ENCODE data around the gene RAB3GAP2.
"Not testable (repeated sequence)": the region's sequence is repeated elsewhere in the genome, so short reads cannot be mapped to it uniquely, and the experiment has no call there.

Gene RAB3GAP2

DNA sequence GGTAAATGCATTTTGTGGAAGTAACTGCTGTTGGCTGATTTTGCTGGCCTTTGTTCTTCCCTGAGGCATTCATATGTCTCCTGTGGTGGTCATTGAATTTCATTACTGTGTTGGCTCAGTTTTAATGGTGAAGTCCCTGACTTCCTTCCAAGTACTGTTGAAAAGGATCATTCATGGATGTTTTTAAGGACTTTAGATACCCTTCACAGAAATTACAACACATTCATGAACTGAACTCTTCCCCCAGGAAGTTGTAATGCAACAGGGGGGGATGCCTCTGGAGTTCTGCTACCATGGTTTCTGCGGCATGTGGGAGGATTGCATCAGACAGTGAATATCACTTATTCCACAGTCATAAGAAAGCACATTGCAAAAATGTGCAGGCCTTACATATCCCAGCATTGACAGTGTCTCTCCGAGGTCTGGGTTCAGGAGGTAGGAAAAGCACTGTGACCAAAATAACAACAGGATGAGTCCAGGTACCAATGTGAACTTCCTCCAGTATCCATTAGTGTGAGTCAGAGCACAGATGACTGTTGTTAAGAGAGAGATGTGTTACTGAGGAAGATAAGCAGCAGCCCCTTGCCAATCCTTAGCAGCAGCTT, 2.1 kb upstream of the RAB3GAP2 start:
- peak; percentile 84 for DNase-seq (ENCODE audit: low read depth)
- no peak overlapping the region for H3K4me3 ChIP-seq (ENCODE audit: low read depth, low read length)
- TF ChIP-seq CTCF (IDR thresholded peaks at IDR 0.05; ENCODE audit: low read depth, low read length) (no peak), MYC (IDR thresholded peaks at IDR 0.05; ENCODE audit: low read depth, low read length) (no peak), POLR2A (IDR thresholded peaks at IDR 0.05; ENCODE audit: extremely low read depth, insufficient read length) (no peak)
- TF ChIP-seq, protein P1, sequence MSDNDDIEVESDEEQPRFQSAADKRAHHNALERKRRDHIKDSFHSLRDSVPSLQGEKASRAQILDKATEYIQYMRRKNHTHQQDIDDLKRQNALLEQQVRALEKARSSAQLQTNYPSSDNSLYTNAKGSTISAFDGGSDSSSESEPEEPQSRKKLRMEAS (IDR thresholded peaks at IDR 0.05; ENCODE audit: low read depth, low read length), result no peak; the same call in 1 of the 2 replicates

GRCh38 chr1:220272841-220273090, 513 bp upstream of the RAB3GAP2 start:
- H3K4me3 ChIP-seq (ENCODE audit: low read depth, low read length), result peak overlapping the region; percentile 85
- DNase-seq (ENCODE audit: low read depth), result no peak
- TF ChIP-seq, protein P1 (IDR thresholded peaks at IDR 0.05; ENCODE audit: low read depth, low read length), result no peak
- TF ChIP-seq POLR2A (IDR thresholded peaks at IDR 0.05; ENCODE audit: extremely low read depth, insufficient read length) (no peak), MYC (IDR thresholded peaks at IDR 0.05; ENCODE audit: low read depth, low read length) (no peak), CTCF (IDR thresholded peaks at IDR 0.05; ENCODE audit: low read depth, low read length) (no peak)

DNA sequence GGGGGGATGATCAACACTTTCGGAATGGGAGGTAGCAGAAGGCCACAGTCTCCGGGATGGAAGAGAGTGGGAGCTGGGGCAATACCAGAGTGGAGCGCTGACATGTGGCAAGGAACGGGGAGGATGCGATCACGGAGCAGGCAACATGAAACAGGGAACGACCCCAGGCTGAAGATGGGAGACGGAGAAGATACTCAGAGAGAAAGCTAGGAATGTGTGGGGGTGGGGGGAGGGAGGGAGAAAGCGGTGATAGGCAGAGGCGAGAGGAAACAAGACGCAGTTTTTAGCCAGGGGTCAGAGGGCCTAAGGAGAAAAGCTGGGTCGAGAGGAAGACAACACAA, 577 bp downstream of the RAB3GAP2 start:
- TF ChIP-seq POLR2A (IDR thresholded peaks at IDR 0.05; ENCODE audit: extremely low read depth, insufficient read length), result no peak
- TF ChIP-seq, protein P1 (IDR thresholded peaks at IDR 0.05; ENCODE audit: low read depth, low read length), result no peak
- TF ChIP-seq CTCF (IDR thresholded peaks at IDR 0.05; ENCODE audit: low read depth, low read length), result no peak
- TF ChIP-seq MYC (IDR thresholded peaks at IDR 0.05; ENCODE audit: low read depth, low read length), result no peak
- peak; percentile 31 for DNase-seq (ENCODE audit: low read depth)
- peak overlapping the region; percentile 85 for H3K4me3 ChIP-seq (ENCODE audit: low read depth, low read length)

DNA sequence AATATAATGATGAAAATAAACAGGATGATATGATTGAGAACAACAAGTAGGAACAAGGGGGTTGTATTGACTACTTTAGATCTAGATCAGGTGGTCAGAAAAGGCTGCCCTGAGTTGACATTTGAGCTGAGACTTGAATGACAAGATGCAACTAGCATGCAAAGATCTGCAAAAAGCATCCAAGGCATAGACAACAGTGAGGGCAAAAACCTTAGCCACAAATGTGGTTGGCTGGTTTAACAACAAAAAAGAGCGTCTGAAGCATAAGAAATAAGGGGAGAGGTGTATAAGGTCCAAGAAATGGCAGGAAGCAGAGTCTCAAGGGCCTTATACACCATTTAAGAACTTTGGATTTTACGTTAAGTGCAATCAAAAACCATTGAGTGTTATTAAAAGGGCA, 3.2 kb downstream of the RAB3GAP2 start:
- TF ChIP-seq CTCF (IDR thresholded peaks at IDR 0.05; ENCODE audit: low read depth, low read length) (no peak), MYC (IDR thresholded peaks at IDR 0.05; ENCODE audit: low read depth, low read length) (no peak), POLR2A (IDR thresholded peaks at IDR 0.05; ENCODE audit: extremely low read depth, insufficient read length) (no peak)
- TF ChIP-seq, protein P1 (IDR thresholded peaks at IDR 0.05; ENCODE audit: low read depth, low read length), result no peak
- peak overlapping the region; percentile 10 for H3K4me3 ChIP-seq (ENCODE audit: low read depth, low read length)
- DNase-seq (ENCODE audit: low read depth), result no peak

DNA sequence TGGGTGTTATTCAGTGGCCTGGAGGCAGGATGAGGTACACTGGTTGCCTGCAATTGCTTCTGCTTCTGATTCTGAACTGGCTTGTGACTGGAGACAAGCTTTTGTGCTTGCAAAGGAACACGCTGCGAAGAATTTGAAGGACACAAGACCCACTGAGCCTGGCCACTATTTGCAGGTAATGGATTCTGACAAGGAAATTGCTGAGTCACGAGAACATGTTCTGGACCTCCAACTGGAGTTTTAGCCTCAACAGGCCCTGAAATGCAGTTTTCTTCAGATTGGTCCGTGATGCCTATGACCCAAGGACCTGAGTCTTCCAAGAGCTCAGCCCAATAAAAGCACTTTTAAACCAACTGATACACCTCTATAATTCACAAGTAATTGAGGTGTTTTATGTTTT, 4.6 kb downstream of the RAB3GAP2 start:
- H3K4me3 ChIP-seq (ENCODE audit: low read depth, low read length), result no peak overlapping the region
- no peak for TF ChIP-seq POLR2A (IDR thresholded peaks at IDR 0.05; ENCODE audit: extremely low read depth, insufficient read length)
- TF ChIP-seq, protein P1 (IDR thresholded peaks at IDR 0.05; ENCODE audit: low read depth, low read length), result no peak
- no peak for TF ChIP-seq CTCF (IDR thresholded peaks at IDR 0.05; ENCODE audit: low read depth, low read length)
- TF ChIP-seq MYC (IDR thresholded peaks at IDR 0.05; ENCODE audit: low read depth, low read length), result no peak
- no peak for DNase-seq (ENCODE audit: low read depth)

GRCh38 chr1:220260228-220260627, 12.0 kb downstream of the RAB3GAP2 start:
- not testable (repeated sequence) for H3K4me3 ChIP-seq (ENCODE audit: low read depth, low read length); DNase-seq (ENCODE audit: low read depth)

- not testable (repeated sequence) for DNase-seq (ENCODE audit: low read depth); H3K4me3 ChIP-seq (ENCODE audit: low read depth, low read length)
These were observed 12.5 kb downstream of the RAB3GAP2 start for GRCh38 chr1:220259756-220260155.

- H3K4me3 ChIP-seq (ENCODE audit: low read depth, low read length); DNase-seq (ENCODE audit: low read depth): not testable (repeated sequence)
These were observed 16.1 kb downstream of the RAB3GAP2 start for GRCh38 chr1:220256194-220256593.

Data from NB4 (cell line).